Thoracic aorta (tissue), 2 donors: ENCODE measurements around the gene DMKN. TPM values are rescaled to one million over a fixed set of nuclear protein-coding genes. Genes with fewer than 3 reads are reported as not detected.

Experiments
- ATAC-seq: fragments of 150-250 bp; one replicate; pipeline ENCODE4 v1.8.0; 2017; ENCODE audit warnings: low read depth; ENCODE audit not compliant: insufficient number of reproducible peaks, low FRiP score
- DNase-seq: peaks from one replicate; pipeline ENCODE4 v3.0.0-alpha.2; 2020; ENCODE audit warnings: low spot score
- H3K27ac ChIP-seq, 2 donors: fragments of 200-600 bp; sonication (generic); 1 replicate in 1 of 2; 2 replicates in 1 of 2; pipeline ENCODE4 v1.5.1; 2016; ENCODE audit warnings: mild to moderate bottlenecking in 2 of 2, moderate library complexity in 2 of 2
- H3K27me3 ChIP-seq: fragments of 200-600 bp; sonication (generic); replicated peaks from 2 replicates; pipeline ENCODE4 v1.6.0; 2016; ENCODE audit warnings: mild to moderate bottlenecking; ENCODE audit not compliant: insufficient read depth
- H3K36me3 ChIP-seq: fragments of 200-600 bp; sonication (generic); one replicate; pipeline ENCODE4 v1.5.1; 2016
- H3K4me1 ChIP-seq, 2 donors: fragments of 200-600 bp; sonication (generic); 1 replicate in 1 of 2; 2 replicates in 1 of 2; pipeline versions ENCODE4 v1.5.1 to v1.6.0; 2016; ENCODE audit warnings: low read depth in 2 of 2, mild to moderate bottlenecking in 1 of 2; ENCODE audit not compliant: control insufficient read depth in 1 of 2
- H3K4me3 ChIP-seq: fragments of 200-600 bp; sonication (generic); 2 replicates; pipeline ENCODE4 v1.5.1; 2016; ENCODE audit warnings: mild to moderate bottlenecking
- H3K9me3 ChIP-seq: fragments of 200-600 bp; sonication (generic); 2 replicates; pipeline ENCODE4 v1.5.1; 2016
- CTCF ChIP-seq: fragments of 200-600 bp; sonication (generic); IDR thresholded peaks from one replicate; pipeline ENCODE4 v1.5.1; 2019; ENCODE audit warnings: antibody characterized with exemption
- total RNA-seq, 2 donors: library from RNA; depleted of rRNA; stranded (reverse); fragments of >200 nt; gene quantifications; one replicate each; pipeline versions ENCODE4 v1.1.0 to v1.2.3, GENCODE V29; 2016

The DMKN gene
- total RNA-seq, 2 donors from 2014 or later: 26.1 to 53.7 TPM

GRCh38 chr19:35542209-35542608 is 28.8 kb upstream of the DMKN start:
- Histone ChIP-seq H3K9me3 (no peaks in the 10 kb centered on the region), H3K4me1 (peaks cover 8 to 21% of the 10 kb centered on the region in 2 donors)
- no peak for TF ChIP-seq CTCF

GRCh38 chr19:35540356-35540927 is 27.0 kb upstream of the DMKN start:
- TF ChIP-seq CTCF: no peak
- Histone ChIP-seq H3K27ac (no peak overlapping the region), H3K9me3 (no peaks in the 10 kb centered on the region), H3K4me3 (no peak overlapping the region), H3K36me3 (no peaks in the 10 kb centered on the region), H3K27me3 (no peaks in the 10 kb centered on the region), H3K4me1 (peaks cover 0 to 8% of the 10 kb centered on the region in 2 donors)
- no peak for DNase-seq
- no peak for ATAC-seq

More at GRCh38 chr19:35542209-35542608, 28.8 kb upstream of the DMKN start:
- ATAC-seq (no peak), DNase-seq (no peak)
- H3K36me3 ChIP-seq: no peaks in the 10 kb centered on the region
- no peak overlapping the region for H3K4me3 ChIP-seq
- H3K27me3 ChIP-seq: no peaks in the 10 kb centered on the region
- H3K27ac ChIP-seq: no peak overlapping the region

GRCh38 chr19:35539850-35540249 is 26.4 kb upstream of the DMKN start:
- Histone ChIP-seq H3K27me3 (no peaks in the 10 kb centered on the region), H3K4me3 (no peak overlapping the region), H3K27ac (no peak overlapping the region), H3K9me3 (no peaks in the 10 kb centered on the region), H3K4me1 (peaks cover 0 to 7% of the 10 kb centered on the region in 2 donors), H3K36me3 (no peaks in the 10 kb centered on the region)
- TF ChIP-seq CTCF: no peak
- DNase-seq (no peak), ATAC-seq (no peak)

GRCh38 chr19:35539314-35539713 is 25.9 kb upstream of the DMKN start:
- no peak for DNase-seq
- H3K4me3 ChIP-seq: no peak overlapping the region
- no peaks in the 10 kb centered on the region for H3K27me3 ChIP-seq
- H3K9me3 ChIP-seq: no peaks in the 10 kb centered on the region
- H3K27ac ChIP-seq: no peak overlapping the region
- no peak for ATAC-seq
- TF ChIP-seq CTCF: no peak
- H3K4me1 ChIP-seq: peaks cover 0 to 2% of the 10 kb centered on the region in 2 donors
- no peaks in the 10 kb centered on the region for H3K36me3 ChIP-seq

GRCh38 chr19:35534803-35535480 is 21.5 kb upstream of the DMKN start:
- Histone ChIP-seq H3K27me3 (no peaks in the 10 kb centered on the region), H3K27ac (no peak overlapping the region), H3K9me3 (no peaks in the 10 kb centered on the region), H3K4me3 (no peak overlapping the region), H3K4me1 (peaks cover 0 to 4% of the 10 kb centered on the region in 2 donors), H3K36me3 (no peaks in the 10 kb centered on the region)
- DNase-seq (no peak), ATAC-seq (no peak)
- no peak for TF ChIP-seq CTCF
